Stomach (tissue), 9 donors: ENCODE data around the gene TNNC2. TPM values are rescaled to one million over a fixed set of nuclear protein-coding genes. Genes with fewer than 3 reads are reported as not detected.
"Not testable (repeated sequence)": the region's sequence is repeated elsewhere in the genome, so short reads cannot be mapped to it uniquely, and the experiment has no call there.

Experiments used
- DNase-seq, 2 donors: peaks; one replicate each; pipeline versions ENCODE4 v3.0.0 to v3.0.0-alpha.2; 2013 to 2019
- H3K27ac ChIP-seq, 5 donors: fragments of 200-600 bp in 4 of 5; sonication (generic) in 4 of 5; one replicate each; pipeline ENCODE4 v1.5.1; 2013 to 2019; ENCODE audit warnings: mild to moderate bottlenecking in 1 of 5, moderate library complexity in 1 of 5
- H3K27me3 ChIP-seq, 3 donors: fragments of 200-600 bp; sonication (generic); one replicate each; pipeline ENCODE4 v1.5.1; 2017 to 2019; ENCODE audit warnings: mixed run types in 1 of 3
- H3K36me3 ChIP-seq, 4 donors: fragments of 200-600 bp; sonication (generic); 1 replicate in 3 of 4; 2 replicates in 1 of 4; pipeline ENCODE4 v1.5.1; 2016 to 2019
- H3K4me1 ChIP-seq, 4 donors: fragments of 200-600 bp; sonication (generic); one replicate each; pipeline ENCODE4 v1.5.1; 2016 to 2019
- H3K4me3 ChIP-seq, 4 donors: fragments of 200-600 bp; sonication (generic) in 3 of 4; one replicate each; pipeline ENCODE4 v1.5.1; 2016 to 2019; ENCODE audit warnings: mild to moderate bottlenecking in 1 of 4
- H3K9me3 ChIP-seq, 4 donors: fragments of 200-600 bp; sonication (generic); one replicate each; pipeline ENCODE4 v1.5.1; 2016 to 2019
- CTCF ChIP-seq, 7 experiments: fragments of 450-650 bp in 4 of 7; fragments of 200-600 bp in 3 of 7; sonication (generic) in 3 of 7; IDR thresholded peaks; one replicate each; pipeline ENCODE4 v1.5.1; 2016 to 2019; ENCODE audit warnings: antibody characterized with exemption in 7 of 7, control low read depth in 2 of 7, mild to moderate bottlenecking in 1 of 7
- EP300 ChIP-seq: sonication (generic); formaldehyde crosslinking; IDR thresholded peaks from one replicate; pipeline ENCODE4 v1.6.1; 2017; ENCODE audit warnings: antibody characterized with exemption
- POLR2A ChIP-seq, 4 donors: fragments of 450-650 bp; IDR thresholded peaks; one replicate each; pipeline ENCODE4 v1.6.1; 2016; ENCODE audit warnings: antibody characterized with exemption in 4 of 4, control low read depth in 2 of 4, mild to moderate bottlenecking in 1 of 4, moderate library complexity in 1 of 4
- POLR2AphosphoS5 ChIP-seq, 3 donors: sonication (generic); formaldehyde crosslinking; IDR thresholded peaks; one replicate each; pipeline ENCODE4 v1.6.1; 2016; ENCODE audit warnings: antibody characterized with exemption in 3 of 3
- WGBS, 5 donors: extraction: QIAGEN DNeasy Blood & Tissue Kit in 3 of 5; methylation state at CpG; one replicate each; pipeline versions ENCODE4 v1.1.5 to v1.1.7; 2013 to 2018; 5-methylcytosine and 5-hydroxymethylcytosine counted together
- intact Hi-C: fragments of 100-400 bp; cut with DNase I; formaldehyde crosslinking; loops from one replicate; pipeline ENCODE4 v1.15.1; 2023; ENCODE audit warnings: low total_unique reads
- polyA plus RNA-seq, 3 donors: library from polyadenylated mRNA; stranded (reverse); fragments of 200-250 nt; gene quantifications; one replicate each; pipeline ENCODE4 v1.2.3, GENCODE V29; 2013
- total RNA-seq, 5 donors: library from RNA; depleted of rRNA; stranded (reverse); fragments of >200 nt; gene quantifications; one replicate each; pipeline versions ENCODE4 v1.1.0 to v1.2.3, GENCODE V29; 2014 to 2016
- donor health status: healthy with polysubstance abuse.
- donor health status: Bipolar disorder and iron deficiency.
- donor health status: healthy.

TNNC2 gene
- total and polyA plus RNA-seq, 8 donors, result 3.0 to 12.4 (median 4.9) TPM; not detected in 5

- intact Hi-C loops, result no loop called here
- TF ChIP-seq CTCF (IDR thresholded peaks at IDR 0.05), result no peak
- TF ChIP-seq POLR2A (IDR thresholded peaks at IDR 0.05), result no peak
- TF ChIP-seq EP300, result no peak
- TF ChIP-seq POLR2AphosphoS5 (IDR thresholded peaks at IDR 0.05), result no peak
- no peak for DNase-seq
- H3K9me3 ChIP-seq, result no peaks in the 10 kb centered on the region
- H3K27ac ChIP-seq, result no peak overlapping the region
- no peak overlapping the region for H3K4me3 ChIP-seq
- peaks cover 8 to 15% (median 11%) of the 10 kb centered on the region in 4 donors for H3K4me1 ChIP-seq
- no peaks in the 10 kb centered on the region for H3K27me3 ChIP-seq
- H3K36me3 ChIP-seq, result peaks cover 58 to 72% (median 67%) of the 10 kb centered on the region in 4 donors
- WGBS, 5 donors, result 87 to 93% (median 90%) methylated on average over 7 of the region's 7 CpGs
Measured at GRCh38 chr20:45801851-45802250, 25.3 kb downstream of the TNNC2 start.

DNA sequence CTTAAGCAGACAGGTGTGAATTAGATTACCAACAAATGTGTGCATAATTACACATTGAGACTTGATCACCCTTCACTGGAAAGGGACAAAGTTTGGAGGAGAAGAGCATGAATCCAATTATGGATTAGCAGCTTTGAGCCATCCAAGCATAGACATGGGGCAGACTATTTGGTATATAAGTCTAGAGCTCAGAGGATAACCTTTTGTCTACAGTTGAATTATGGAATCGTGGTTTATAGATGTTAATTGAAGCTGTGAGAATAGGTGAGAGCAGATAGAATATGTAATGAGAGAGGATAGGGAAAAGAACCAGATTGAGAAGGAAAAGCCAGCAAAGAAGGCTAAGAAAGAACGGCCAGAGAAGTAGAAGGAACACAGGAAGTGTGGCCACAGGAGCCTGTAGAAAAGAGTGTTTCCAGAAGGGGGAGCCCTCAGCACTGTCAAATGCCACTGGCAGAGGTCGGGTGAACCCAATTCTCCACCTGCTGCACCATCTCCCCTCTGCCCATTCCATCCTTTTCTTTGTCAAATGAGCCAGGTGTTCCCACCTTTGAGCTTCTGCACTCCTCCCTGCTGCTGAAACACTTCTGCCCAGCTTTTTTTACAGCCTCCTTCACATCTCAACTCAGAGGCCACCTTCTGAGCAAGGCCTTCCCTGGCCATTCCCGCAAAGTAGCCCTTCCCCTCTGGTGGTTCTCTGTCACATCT lies 28.0 kb downstream of the TNNC2 start:
- 28 to 35% (median 33%) methylated on average over 4 of the region's 4 CpGs for WGBS, 5 donors
- peak overlapping the region in 4 of 5 donors; percentile 22 to 54 (median 40) for H3K27ac ChIP-seq
- H3K4me1 ChIP-seq, result peaks cover 8 to 19% (median 11%) of the 10 kb centered on the region in 4 donors
- TF ChIP-seq CTCF (IDR thresholded peaks at IDR 0.05) (peak in 5 of 7 experiments; percentile 37 to 63 (median 59)), POLR2AphosphoS5 (IDR thresholded peaks at IDR 0.05) (peak in 1 of 3 donors; percentile 28), EP300 (no peak), POLR2A (IDR thresholded peaks at IDR 0.05) (no peak)
- peak; percentile 67 to 80 for DNase-seq
- H3K27me3 ChIP-seq, result no peaks in the 10 kb centered on the region
- no peak overlapping the region for H3K4me3 ChIP-seq
- peaks cover 53 to 72% (median 66%) of the 10 kb centered on the region in 4 donors for H3K36me3 ChIP-seq
- intact Hi-C loops, result no loop called here
- H3K9me3 ChIP-seq, result no peaks in the 10 kb centered on the region

DNA sequence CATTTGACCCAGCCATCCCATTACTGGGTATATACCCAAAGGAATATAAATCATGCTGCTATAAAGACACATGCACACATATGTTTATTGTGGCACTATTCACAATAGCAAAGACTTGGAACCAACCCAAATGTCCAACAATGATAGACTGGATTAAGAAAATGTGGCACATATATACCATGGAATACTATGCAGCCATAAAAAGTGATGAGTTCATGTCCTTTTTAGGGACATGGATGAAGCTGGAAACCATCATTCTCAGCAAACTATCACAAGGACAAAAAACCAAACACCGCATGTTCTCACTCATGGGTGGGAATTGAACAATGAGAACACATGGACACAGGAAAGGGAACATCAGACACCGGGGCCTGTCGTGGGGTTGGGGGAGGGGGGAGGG lies 29.2 kb downstream of the TNNC2 start:
- 80 to 100% (median 95%) methylated on average over 2 to 3 of the region's 3 CpGs for WGBS, 5 donors
- peak overlapping the region in 1 of 5 donors; percentile 54 for H3K27ac ChIP-seq
- peaks cover 10 to 30% (median 20%) of the 10 kb centered on the region in 4 donors for H3K4me1 ChIP-seq
- H3K9me3 ChIP-seq, intact Hi-C loops, H3K4me3 ChIP-seq, H3K27me3 ChIP-seq, DNase-seq: not testable (repeated sequence)
- peaks cover 45 to 68% (median 61%) of the 10 kb centered on the region in 4 donors for H3K36me3 ChIP-seq

GRCh38 chr20:45797510-45797909 lies 29.6 kb downstream of the TNNC2 start:
- whole genome bisulfite sequencing, 5 donors, result no CpG with 5 or more reads among the region's 1 CpG
- H3K4me3 ChIP-seq, DNase-seq, H3K27ac ChIP-seq, H3K9me3 ChIP-seq, intact Hi-C loops, H3K27me3 ChIP-seq: not testable (repeated sequence)
- Histone ChIP-seq H3K4me1 (peaks cover 15 to 34% (median 24%) of the 10 kb centered on the region in 4 donors), H3K36me3 (peaks cover 40 to 63% (median 56%) of the 10 kb centered on the region in 4 donors)

GRCh38 chr20:45796337-45797065 lies 30.6 kb downstream of the TNNC2 start:
- no peak overlapping the region for H3K27ac ChIP-seq
- peaks cover 31 to 53% (median 46%) of the 10 kb centered on the region in 4 donors for H3K36me3 ChIP-seq
- peaks cover 16 to 40% (median 29%) of the 10 kb centered on the region in 4 donors for H3K4me1 ChIP-seq
- 91 to 97% (median 94%) methylated on average over 11 of the region's 11 CpGs for WGBS, 5 donors
- no peak overlapping the region for H3K4me3 ChIP-seq
- TF ChIP-seq EP300 (no peak), CTCF (IDR thresholded peaks at IDR 0.05) (no peak), POLR2AphosphoS5 (IDR thresholded peaks at IDR 0.05) (no peak), POLR2A (IDR thresholded peaks at IDR 0.05) (no peak)
- no peak for DNase-seq
- intact Hi-C loops, result no loop called here
- no peaks in the 10 kb centered on the region for H3K9me3 ChIP-seq
- no peaks in the 10 kb centered on the region for H3K27me3 ChIP-seq
